ENCODE data around the gene TUBA1C. TPM values are rescaled to one million over a fixed set of nuclear protein-coding genes. Genes with fewer than 3 reads are reported as not detected.
A peak's percentile ranks its signal among the peaks of the same experiment; 100 is the strongest.

Gene TUBA1C
- total and polyA plus RNA-seq, 11 donors: 35.2 to 554 (median 68.8) TPM

- DNase-seq (no peak), ATAC-seq (no peak)
- no peaks in the 10 kb centered on the region for H3K36me3 ChIP-seq
- H3K27me3 ChIP-seq: no peaks in the 10 kb centered on the region
- peaks cover 2 to 62% (median 17%) of the 10 kb centered on the region in 12 donors for H3K4me1 ChIP-seq
- TF ChIP-seq POLR2A (IDR thresholded peaks at IDR 0.05) (no peak), CTCF (IDR thresholded peaks at IDR 0.05) (no peak)
- no peaks in the 10 kb centered on the region for H3K9me3 ChIP-seq
- intact Hi-C loops (cut with DNase I): no loop called here
- no peak overlapping the region for H3K4me3 ChIP-seq
- 72 to 84% (median 83%) methylated on average over 3 of the region's 3 CpGs for WGBS, 4 donors
- H3K27ac ChIP-seq: no peak overlapping the region
These were observed 36.2 kb upstream of the TUBA1C start for GRCh38 chr12:49228653-49229052.

DNA sequence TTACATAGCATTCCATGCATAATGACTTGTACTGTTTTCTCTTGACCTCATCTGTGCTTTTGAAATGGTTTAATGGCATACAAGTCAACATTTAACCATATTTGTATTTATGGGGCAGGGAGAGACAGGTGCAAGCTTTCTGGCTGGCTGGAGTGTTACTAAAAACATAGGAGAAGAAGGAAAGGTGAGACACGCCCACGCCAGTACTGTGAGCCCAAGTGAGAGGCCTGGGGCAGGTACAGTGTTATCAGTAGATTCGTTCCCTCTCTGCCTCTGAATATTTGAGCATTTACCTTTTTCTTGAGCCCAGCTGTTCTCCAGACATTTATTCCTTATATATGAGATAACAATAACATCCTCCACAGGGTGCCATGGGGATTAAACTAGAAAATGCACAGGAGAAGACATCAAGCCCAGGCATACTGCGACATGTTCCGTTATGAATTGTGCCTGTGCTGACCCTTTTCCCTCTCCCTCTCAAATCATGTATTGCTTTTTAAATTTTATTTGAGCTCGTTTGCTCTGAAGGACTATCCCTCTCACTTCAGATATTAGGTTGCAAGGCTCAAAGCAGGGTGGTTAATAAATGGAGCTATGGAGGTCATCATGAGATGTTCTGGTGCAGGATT is 34.6 kb upstream of the TUBA1C start:
- Histone ChIP-seq H3K4me3 (no peak overlapping the region), H3K27me3 (no peaks in the 10 kb centered on the region), H3K9me3 (no peaks in the 10 kb centered on the region), H3K4me1 (peaks cover 3 to 53% (median 24%) of the 10 kb centered on the region in 12 donors), H3K36me3 (no peaks in the 10 kb centered on the region), H3K27ac (peak overlapping the region in 2 of 12 donors; percentile 1 to 95)
- WGBS, 4 donors: 89 to 96% (median 93%) methylated on average over 6 of the region's 6 CpGs
- DNase-seq: no peak
- intact Hi-C loops (cut with DNase I): loop anchor here in 5 of 10 donors (5.0 kb wide), 5 partner anchors 33 to 168 kb away; partner anchors contain the start of genes TUBA1B (in 3 of the 5), KMT2D (in 1 of the 5), RHEBL1 (in 1 of the 5) and TUBA1A (in 1 of the 5)
- TF ChIP-seq CTCF (IDR thresholded peaks at IDR 0.05): no peak
- no peak for ATAC-seq

GRCh38 chr12:49230805-49231194 is 34.1 kb upstream of the TUBA1C start:
- intact Hi-C loops (cut with DNase I): loop anchor here in 5 of 10 donors (5.0 kb wide), 5 partner anchors 33 to 168 kb away; partner anchors contain the start of genes TUBA1B (in 3 of the 5), KMT2D (in 1 of the 5), RHEBL1 (in 1 of the 5) and TUBA1A (in 1 of the 5)
- Histone ChIP-seq H3K9me3 (no peaks in the 10 kb centered on the region), H3K4me3 (no peak overlapping the region), H3K27ac (peak overlapping the region in 2 of 12 donors; percentile 1 to 95), H3K36me3 (no peaks in the 10 kb centered on the region), H3K4me1 (peaks cover 3 to 48% (median 22%) of the 10 kb centered on the region in 12 donors), H3K27me3 (no peaks in the 10 kb centered on the region)
- 74 to 80% (median 76%) methylated on average over 3 of the region's 3 CpGs for WGBS, 4 donors
- TF ChIP-seq POLR2A (IDR thresholded peaks at IDR 0.05) (no peak), CTCF (IDR thresholded peaks at IDR 0.05) (no peak)
- DNase-seq: no peak
- ATAC-seq: no peak

DNA sequence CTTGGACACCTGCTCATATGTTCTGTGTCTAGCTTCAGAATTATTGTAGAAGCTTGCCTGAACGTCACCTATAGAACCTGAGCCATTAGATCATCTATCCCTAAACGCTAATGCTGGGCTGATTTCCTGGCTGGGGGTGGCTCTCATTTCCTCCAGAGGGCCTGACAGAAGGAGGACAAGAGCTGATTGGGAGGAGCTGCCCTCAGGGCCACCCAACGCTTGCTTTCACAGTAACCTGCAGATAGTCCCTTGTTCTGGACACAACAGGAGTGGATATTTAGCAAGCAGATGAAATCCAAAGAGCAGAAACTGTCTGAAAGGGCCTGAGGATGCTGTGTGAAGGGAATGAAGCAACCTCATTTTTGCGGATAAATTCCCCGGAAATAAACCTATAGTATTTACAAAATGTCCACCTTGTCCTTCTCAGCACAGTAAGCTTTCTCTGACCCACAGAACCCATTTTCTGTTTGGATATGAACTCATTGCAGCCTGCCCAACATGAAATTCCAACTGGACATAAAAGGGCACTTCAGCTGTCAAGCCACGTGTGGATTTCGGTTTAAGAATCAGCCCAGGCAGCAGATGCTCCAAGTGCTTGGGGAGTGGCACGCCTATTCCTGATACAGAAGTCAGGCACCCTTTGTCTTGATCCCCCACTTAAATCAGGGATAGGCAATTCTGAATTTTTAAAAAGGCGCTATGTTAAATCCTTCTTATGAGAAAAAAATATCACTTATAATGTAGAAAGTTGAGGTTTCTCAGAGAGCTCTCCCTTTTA is 32.8 kb upstream of the TUBA1C start:
- TF ChIP-seq CTCF (IDR thresholded peaks at IDR 0.05): no peak
- no peak for TF ChIP-seq POLR2A (IDR thresholded peaks at IDR 0.05)
- intact Hi-C loops (cut with DNase I): loop anchor here in 6 of 10 donors (2.0 to 5.0 kb wide), 7 partner anchors 35 to 170 kb away; partner anchors contain the start of genes TUBA1B (in 4 of the 6), TUBA1A (in 2 of the 6), KMT2D (in 1 of the 6) and RHEBL1 (in 1 of the 6)
- 60 to 67% (median 65%) methylated on average over 9 of the region's 9 CpGs for WGBS, 4 donors

More for the DNA sequence above, 32.8 kb upstream of the TUBA1C start:
- ATAC-seq: no peak
- peaks cover 3 to 46% (median 22%) of the 10 kb centered on the region in 12 donors for H3K4me1 ChIP-seq
- peak overlapping the region in 1 of 12 donors; percentile 43 for H3K4me3 ChIP-seq
- H3K9me3 ChIP-seq: no peaks in the 10 kb centered on the region
- H3K27ac ChIP-seq: peak overlapping the region; percentile 83 to 96 (median 94)
- no peak for DNase-seq
- no peaks in the 10 kb centered on the region for H3K27me3 ChIP-seq
- no peaks in the 10 kb centered on the region for H3K36me3 ChIP-seq
